Peyer's patch (tissue), 4 donors: Measurements from ENCODE around the gene SYT14.

Source experiments
- POLR2A ChIP-seq, 2 donors: fragments of 450-650 bp; IDR thresholded peaks; one replicate each; pipeline ENCODE4 v1.5.1; 2017; ENCODE audit warnings: antibody characterized with exemption in 2 of 2, mild to moderate bottlenecking in 2 of 2, moderate library complexity in 2 of 2
- TF ChIP-seq, protein P1 (sequence below), 6 experiments: fragments of 450-650 bp in 4 of 6; fragments of 200-600 bp in 2 of 6; sonication (generic) in 1 of 6; IDR thresholded peaks; one replicate each; pipeline ENCODE4 v1.5.1; 2017 to 2019; ENCODE audit warnings: antibody characterized with exemption in 6 of 6, mild to moderate bottlenecking in 3 of 6, moderate library complexity in 1 of 6

DNA sequence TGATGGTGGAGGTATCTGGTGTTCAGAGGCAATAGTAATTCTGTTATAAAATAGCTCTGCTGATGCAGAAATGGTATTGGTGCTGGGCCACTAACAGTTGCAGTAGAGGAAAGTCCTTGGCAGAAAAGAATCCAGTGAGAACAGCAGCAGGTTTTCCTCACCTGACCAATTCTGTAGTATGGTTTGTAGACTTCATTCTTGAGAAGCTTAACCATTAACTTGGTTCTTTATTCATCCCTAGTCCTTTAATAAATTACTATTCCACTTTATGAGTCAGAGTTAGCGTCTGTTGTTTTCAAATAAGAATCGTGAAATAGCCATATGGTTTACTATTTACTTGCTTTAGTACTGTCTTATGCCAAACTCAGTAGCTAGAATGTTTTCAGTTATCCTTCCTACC is 166.1 kb downstream of the SYT14 start:
- TF ChIP-seq, protein P1, sequence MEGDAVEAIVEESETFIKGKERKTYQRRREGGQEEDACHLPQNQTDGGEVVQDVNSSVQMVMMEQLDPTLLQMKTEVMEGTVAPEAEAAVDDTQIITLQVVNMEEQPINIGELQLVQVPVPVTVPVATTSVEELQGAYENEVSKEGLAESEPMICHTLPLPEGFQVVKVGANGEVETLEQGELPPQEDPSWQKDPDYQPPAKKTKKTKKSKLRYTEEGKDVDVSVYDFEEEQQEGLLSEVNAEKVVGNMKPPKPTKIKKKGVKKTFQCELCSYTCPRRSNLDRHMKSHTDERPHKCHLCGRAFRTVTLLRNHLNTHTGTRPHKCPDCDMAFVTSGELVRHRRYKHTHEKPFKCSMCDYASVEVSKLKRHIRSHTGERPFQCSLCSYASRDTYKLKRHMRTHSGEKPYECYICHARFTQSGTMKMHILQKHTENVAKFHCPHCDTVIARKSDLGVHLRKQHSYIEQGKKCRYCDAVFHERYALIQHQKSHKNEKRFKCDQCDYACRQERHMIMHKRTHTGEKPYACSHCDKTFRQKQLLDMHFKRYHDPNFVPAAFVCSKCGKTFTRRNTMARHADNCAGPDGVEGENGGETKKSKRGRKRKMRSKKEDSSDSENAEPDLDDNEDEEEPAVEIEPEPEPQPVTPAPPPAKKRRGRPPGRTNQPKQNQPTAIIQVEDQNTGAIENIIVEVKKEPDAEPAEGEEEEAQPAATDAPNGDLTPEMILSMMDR (IDR thresholded peaks at IDR 0.05), result no peak
- no peak for TF ChIP-seq POLR2A (IDR thresholded peaks at IDR 0.05)
